Neuron (in vitro differentiated cells): ENCODE results near the gene PLEKHJ1.

ENCODE experiments used
- H2AFZ ChIP-seq: one replicate; pipeline ENCODE4 v1.6.1; 2013; ENCODE audit warnings: low read depth, mild to moderate bottlenecking, inconsistent platforms, low read length, moderate library complexity
- H3K27me3 ChIP-seq: one replicate; pipeline ENCODE4 v1.6.1; 2013; ENCODE audit warnings: low read length; ENCODE audit not compliant: insufficient read depth
- H3K36me3 ChIP-seq: one replicate; pipeline ENCODE4 v1.6.1; 2013; ENCODE audit warnings: low read length; ENCODE audit not compliant: insufficient read depth
- H3K4me1 ChIP-seq: one replicate; pipeline ENCODE4 v1.6.1; 2013; ENCODE audit warnings: low read length; ENCODE audit not compliant: insufficient read depth
- H3K4me3 ChIP-seq: 2 replicates; pipeline ENCODE4 v1.5.1; 2013; ENCODE audit warnings: mild to moderate bottlenecking, low read length, moderate library complexity
- H3K9me3 ChIP-seq: one replicate; pipeline ENCODE4 v1.6.1; 2013; ENCODE audit warnings: low read length

Gene PLEKHJ1

DNA sequence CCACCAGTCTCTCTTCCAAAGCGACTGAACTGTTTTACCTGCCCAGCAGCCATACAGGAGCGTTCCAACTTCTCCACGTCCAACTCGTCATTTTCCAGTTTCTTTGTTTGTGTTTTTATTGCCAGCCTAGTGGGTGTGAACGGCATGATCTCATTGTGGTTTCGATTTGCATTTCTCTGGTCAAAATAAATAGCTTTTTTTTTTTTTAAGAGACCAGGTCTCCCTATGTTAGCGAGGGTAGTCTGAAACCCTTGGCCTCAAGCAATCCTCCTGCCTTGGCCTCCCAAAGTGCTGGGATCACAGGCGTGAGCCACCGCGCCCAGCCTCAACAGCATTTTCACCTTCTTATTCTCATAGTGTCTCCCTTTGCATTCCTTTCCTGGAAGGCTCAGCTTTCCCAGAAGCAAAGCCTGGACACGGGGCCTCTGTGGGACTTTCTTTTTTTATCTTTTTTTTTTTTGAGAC lies 24.2 kb upstream of the PLEKHJ1 start:
- no peaks in the 10 kb centered on the region for H3K9me3 ChIP-seq
- H3K4me3 ChIP-seq, result no peak overlapping the region
- peaks cover 2% of the 10 kb centered on the region for H3K27me3 ChIP-seq
- no peaks in the 10 kb centered on the region for H3K36me3 ChIP-seq
- no peak overlapping the region for H2AFZ ChIP-seq
- H3K4me1 ChIP-seq, result no peaks in the 10 kb centered on the region

DNA sequence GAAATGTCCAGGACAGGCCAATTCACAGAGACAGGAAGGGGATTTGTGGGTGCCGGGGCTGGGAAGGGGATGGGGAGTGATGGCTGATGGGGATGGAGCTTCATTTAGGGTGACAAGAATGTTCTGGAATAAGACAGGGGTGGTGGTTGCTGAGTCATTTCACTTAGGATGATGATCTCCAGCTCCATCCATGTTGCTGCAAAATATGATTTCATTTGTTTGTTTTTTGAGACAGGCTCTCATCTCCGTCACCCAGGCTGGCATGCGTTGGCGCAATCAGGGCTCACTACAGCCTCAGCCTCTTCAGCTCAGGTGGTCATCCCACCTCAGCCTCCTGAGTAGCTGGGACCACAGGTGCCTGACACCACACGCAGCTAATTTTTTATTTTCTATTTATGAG lies 23.2 kb upstream of the PLEKHJ1 start:
- Histone ChIP-seq H2AFZ (no peak overlapping the region), H3K4me3 (no peak overlapping the region), H3K9me3 (no peaks in the 10 kb centered on the region), H3K27me3 (peaks cover 2% of the 10 kb centered on the region), H3K36me3 (no peaks in the 10 kb centered on the region), H3K4me1 (no peaks in the 10 kb centered on the region)

DNA sequence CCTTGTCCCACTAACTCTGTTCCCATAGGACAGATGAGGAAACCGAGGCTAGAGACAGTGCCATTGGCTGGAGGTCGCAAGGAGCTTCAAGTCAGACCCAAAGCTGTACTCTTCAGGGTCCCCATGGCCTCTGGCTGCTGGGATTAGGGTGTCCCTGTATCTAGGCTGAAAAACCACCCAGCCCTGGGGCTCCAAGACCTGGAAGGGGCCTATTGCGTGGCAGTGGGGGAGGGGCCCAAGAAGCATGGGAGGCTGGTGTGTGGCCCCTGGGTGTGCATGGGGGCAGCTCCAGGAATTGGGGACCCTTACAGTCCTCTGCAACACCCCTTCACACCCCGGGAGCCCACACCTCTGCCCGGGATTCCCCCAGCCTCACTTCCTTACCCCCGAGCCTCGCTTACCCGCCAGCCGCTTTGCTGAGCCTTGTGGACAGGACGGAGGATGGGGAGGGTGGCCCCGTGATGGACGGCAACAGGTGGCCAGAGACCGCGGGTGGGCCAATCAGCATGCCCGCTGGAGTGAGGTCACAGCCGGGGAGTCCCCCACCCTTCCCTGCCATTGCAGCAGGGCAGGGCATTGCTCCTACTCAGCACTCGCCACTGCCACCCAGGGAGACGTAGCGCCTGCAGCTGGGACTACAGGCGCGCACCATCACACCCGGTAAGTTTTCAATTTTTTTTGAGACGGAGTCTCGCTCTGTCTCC lies 20.0 kb upstream of the PLEKHJ1 start, which contains the start of gene JSRP1:
TSS of gene JSRP1 (minus strand) at position 436 of the 704 bp plus-strand sequence. CDS start 1,103 bp downstream, outside the sequence.
- Histone ChIP-seq H3K36me3 (peaks cover 7% of the 10 kb centered on the region), H3K9me3 (peaks cover 5% of the 10 kb centered on the region), H3K4me3 (no peak within 1 kb of the TSS), H2AFZ (no peak within 1 kb of the TSS), H3K4me1 (no peaks in the 10 kb centered on the region), H3K27me3 (peaks cover 2% of the 10 kb centered on the region)

DNA sequence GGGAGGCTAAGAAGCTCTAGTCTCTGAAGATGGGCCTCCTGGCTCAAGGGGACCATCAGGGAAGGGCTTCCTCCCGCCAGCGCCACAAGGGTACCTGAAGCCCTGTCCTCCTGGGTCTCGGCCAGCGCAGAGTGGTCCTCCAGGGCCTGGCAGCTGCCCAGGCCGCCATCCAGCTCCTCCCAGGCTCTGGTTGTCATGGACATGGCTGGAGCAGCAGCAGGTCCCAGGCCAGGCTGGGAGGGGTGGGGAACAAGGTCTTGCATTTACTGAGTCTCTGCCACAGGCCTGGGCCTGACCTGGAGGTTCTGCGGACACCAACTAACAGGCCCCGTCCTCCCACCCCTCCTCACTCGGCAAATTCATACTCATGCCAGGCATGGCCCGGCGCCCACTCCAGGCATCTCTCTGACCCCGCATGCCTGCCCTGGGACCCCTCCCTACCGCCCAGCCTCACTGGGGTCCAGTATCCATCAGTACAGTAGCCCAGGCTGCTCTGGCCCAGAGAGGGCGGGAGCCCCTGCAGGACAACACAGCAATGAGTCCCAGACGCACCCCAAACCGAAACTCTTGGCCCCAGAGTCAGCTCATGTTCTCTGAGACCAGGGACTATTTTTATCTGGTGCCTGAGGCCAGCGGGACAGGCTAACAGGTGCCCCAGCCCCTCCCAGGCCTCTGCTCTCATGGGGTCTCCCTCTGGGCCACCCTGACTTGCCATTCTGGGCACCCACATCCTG lies 19.1 kb upstream of the PLEKHJ1 start:
- H3K36me3 ChIP-seq, result peaks cover 13% of the 10 kb centered on the region
- no peaks in the 10 kb centered on the region for H3K4me1 ChIP-seq
- no peak overlapping the region for H3K4me3 ChIP-seq
- peaks cover 2% of the 10 kb centered on the region for H3K27me3 ChIP-seq
- H2AFZ ChIP-seq, result no peak overlapping the region
- peaks cover 8% of the 10 kb centered on the region for H3K9me3 ChIP-seq

DNA sequence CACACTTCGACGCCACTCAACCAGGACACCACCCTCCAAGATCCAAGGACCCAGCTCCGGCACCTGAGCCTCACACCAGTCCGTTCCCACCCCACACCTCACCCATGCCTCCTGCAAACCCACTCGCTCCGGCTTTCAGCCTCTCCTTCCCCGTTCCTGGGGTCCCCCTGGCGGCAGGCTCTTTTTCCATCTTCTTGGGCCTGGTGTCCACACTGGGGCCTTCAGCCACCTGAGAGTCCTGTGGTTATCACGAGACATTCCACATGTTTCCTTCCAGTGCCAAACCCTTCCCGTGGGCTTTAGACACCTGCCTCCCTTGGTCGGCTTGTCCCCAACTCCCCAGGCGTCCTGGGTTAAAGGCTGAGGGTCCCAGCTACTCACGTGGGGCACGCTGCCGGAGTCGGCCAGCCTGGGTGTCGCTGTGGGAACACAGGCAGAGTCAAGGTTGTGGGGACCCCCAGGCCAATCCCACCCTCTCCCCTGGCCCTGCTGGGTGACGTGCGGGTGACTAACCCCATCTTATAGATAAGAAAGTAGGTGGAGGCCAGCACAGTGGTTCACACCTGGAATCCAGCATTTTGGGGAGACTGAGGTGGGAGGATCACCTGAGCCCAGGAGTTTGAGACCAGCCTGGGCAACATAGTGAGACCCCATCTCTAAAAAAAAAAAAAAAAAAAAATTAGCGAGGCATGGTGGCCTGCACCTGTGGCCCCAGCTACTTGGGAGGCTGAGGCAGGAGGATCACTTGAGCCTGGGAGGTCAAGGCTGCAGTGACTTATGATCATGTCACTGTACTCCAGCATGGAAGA lies 18.1 kb upstream of the PLEKHJ1 start:
- no peak overlapping the region for H2AFZ ChIP-seq
- H3K4me3 ChIP-seq, result no peak overlapping the region
- peaks cover 19% of the 10 kb centered on the region for H3K36me3 ChIP-seq
- no peaks in the 10 kb centered on the region for H3K4me1 ChIP-seq
- H3K9me3 ChIP-seq, result peaks cover 12% of the 10 kb centered on the region
- H3K27me3 ChIP-seq, result peaks cover under 1% of the 10 kb centered on the region

DNA sequence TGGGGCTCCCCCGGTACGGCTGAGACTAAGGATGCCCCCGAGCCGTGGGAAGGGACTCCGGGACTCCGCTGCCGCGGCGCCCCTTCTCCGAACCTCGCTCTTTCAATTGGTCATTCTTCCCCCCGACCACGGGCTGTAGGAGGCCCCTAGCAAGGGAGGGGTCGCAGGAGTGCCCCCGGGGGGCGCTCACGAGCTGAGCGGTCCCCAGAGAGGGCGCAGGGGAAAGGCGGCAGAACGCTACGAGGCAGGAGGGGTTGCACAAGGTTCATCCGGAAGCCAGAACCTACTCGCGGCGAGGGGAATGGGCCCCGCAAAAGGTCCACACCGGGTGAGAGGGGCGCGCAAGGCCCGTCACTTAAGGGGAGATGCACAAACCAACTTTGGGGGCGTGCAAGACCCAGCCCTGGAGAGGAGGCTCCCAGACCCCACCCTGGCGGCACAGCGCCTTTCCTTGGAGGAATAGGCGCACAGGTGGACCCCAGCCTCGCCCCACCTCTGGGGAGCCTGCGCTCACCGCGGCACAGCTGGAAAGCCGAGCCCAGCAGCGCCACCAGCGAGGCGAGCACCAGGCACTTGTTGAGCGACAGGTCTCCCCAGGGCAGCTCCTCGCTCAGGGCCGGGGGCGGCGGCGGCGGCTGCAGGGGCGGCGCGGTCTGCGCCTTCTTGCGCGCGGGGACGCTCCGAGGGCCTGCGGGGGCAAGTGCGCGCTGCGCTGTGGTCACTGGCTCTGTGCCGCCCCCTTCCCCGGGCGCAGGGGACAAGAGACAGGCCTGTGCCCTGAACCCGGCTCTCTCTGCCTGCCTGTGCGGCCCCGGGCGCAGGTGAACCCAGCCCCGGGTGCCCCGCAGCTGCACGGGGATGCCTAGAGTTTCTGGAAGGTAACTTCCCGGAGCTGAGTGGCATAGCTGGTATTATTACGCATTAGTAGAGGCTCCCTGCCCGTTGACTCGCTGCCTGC lies 17.3 kb upstream of the PLEKHJ1 start:
- Histone ChIP-seq H3K27me3 (no peaks in the 10 kb centered on the region), H2AFZ (no peak overlapping the region), H3K9me3 (peaks cover 12% of the 10 kb centered on the region), H3K4me3 (no peak overlapping the region), H3K4me1 (no peaks in the 10 kb centered on the region), H3K36me3 (peaks cover 28% of the 10 kb centered on the region)

DNA sequence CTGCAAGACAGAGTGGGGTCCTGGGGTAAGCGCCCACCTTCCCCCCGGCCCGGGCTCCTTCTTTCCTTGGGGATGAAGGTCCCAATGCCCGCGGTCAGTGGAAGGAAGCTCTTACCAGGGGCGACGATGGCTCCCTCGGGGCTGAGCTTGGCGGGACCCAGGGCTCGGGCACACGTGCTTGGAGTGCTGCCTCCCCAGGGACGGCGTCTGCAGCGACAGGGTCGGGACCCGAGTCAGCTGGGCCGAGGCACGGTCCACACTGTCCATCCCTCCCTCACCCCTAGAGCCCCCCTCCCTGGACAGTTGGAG lies 16.6 kb upstream of the PLEKHJ1 start:
- Histone ChIP-seq H3K27me3 (no peaks in the 10 kb centered on the region), H3K9me3 (peaks cover 12% of the 10 kb centered on the region), H2AFZ (no peak overlapping the region), H3K4me3 (no peak overlapping the region), H3K4me1 (no peaks in the 10 kb centered on the region), H3K36me3 (peaks cover 29% of the 10 kb centered on the region)

DNA sequence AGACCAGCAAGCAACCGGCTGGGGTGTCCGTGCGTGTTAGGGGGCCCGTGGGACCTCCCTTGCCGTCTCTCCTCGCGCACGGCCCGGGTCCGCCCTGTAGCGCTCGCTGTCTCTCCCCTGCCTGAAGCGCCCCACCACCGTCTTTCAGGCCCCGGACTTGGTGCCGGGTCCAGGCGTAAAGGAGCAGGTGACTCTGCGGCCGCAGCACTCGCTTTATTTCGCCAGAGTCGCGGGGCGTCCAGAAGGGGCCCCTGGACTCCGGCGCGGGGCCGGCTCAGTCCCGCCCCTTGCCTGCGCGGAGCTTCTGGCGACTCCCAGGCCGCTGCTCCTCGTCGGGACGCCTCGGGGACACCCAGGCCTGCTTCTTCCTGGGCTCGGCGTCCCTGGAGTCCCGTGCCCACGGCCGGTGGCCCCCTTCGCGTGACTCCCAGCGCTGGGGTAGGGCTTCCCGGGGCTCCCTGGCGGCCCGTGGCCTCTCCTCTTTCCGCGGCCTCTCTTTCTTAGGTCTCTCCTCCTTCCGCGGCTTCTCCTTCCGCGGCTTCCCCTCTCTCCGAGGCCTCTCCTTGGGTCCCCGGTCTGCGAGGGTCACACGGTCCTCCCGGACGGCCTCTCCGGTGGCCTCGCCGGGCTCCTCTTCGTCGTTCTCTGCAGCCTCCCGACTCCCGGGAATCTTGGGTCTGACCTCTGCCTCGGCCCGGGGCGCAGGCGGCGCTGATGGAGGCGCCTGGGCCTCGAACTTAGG lies 16.1 kb upstream of the PLEKHJ1 start:
- Histone ChIP-seq H3K27me3 (no peaks in the 10 kb centered on the region), H3K4me3 (no peak overlapping the region), H3K9me3 (peaks cover 12% of the 10 kb centered on the region), H3K36me3 (peaks cover 34% of the 10 kb centered on the region), H3K4me1 (no peaks in the 10 kb centered on the region), H2AFZ (no peak overlapping the region)

DNA sequence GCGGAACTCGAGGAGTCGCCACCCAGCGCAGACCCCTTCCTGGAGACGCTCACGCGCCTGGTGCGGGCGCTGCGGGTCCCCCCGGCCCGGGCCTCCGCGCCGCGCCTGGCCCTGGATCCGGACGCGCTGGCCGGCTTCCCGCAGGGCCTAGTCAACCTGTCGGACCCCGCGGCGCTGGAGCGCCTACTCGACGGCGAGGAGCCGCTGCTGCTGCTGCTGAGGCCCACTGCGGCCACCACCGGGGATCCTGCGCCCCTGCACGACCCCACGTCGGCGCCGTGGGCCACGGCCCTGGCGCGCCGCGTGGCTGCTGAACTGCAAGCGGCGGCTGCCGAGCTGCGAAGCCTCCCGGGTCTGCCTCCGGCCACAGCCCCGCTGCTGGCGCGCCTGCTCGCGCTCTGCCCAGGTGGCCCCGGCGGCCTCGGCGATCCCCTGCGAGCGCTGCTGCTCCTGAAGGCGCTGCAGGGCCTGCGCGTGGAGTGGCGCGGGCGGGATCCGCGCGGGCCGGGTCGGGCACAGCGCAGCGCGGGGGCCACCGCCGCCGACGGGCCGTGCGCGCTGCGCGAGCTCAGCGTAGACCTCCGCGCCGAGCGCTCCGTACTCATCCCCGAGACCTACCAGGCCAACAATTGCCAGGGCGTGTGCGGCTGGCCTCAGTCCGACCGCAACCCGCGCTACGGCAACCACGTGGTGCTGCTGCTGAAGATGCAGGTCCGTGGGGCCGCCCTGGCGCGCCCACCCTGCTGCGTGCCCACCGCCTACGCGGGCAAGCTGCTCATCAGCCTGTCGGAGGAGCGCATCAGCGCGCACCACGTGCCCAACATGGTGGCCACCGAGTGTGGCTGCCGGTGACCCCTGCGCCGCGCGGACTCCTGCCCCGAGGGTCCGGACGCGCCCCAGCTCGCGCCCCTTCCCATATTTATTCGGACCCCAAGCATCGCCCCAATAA lies 15.3 kb upstream of the PLEKHJ1 start:
- Histone ChIP-seq H3K4me1 (no peaks in the 10 kb centered on the region), H2AFZ (no peak overlapping the region), H3K4me3 (no peak overlapping the region), H3K36me3 (peaks cover 43% of the 10 kb centered on the region), H3K9me3 (peaks cover 12% of the 10 kb centered on the region), H3K27me3 (no peaks in the 10 kb centered on the region)

DNA sequence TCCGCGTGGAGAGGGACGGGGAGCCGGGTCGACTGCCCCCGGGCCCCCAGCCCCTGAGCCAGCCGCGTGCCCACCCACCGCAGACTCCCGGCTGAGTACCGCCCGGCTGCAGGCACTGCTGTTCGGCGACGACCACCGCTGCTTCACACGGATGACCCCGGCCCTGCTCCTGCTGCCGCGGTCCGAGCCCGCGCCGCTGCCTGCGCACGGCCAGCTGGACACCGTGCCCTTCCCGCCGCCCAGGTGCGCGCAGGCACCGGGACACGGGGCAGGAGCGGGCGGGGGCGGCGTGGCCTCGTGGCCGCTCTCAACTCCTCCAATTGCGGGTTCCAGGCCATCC lies 14.6 kb upstream of the PLEKHJ1 start:
- H3K27me3 ChIP-seq, result no peaks in the 10 kb centered on the region

More for the DNA sequence above, 14.6 kb upstream of the PLEKHJ1 start:
- Histone ChIP-seq H3K4me3 (no peak overlapping the region), H3K4me1 (no peaks in the 10 kb centered on the region), H3K9me3 (peaks cover 12% of the 10 kb centered on the region), H2AFZ (no peak overlapping the region), H3K36me3 (peaks cover 49% of the 10 kb centered on the region)
